Suprapubic skin (tissue), 3 donors: Measurements from ENCODE around the gene LDHAL6A.

Source experiments
- CTCF ChIP-seq, 2 donors: fragments of 200-600 bp in 1 of 2; fragments of 450-650 bp in 1 of 2; sonication (generic) in 1 of 2; IDR thresholded peaks; one replicate each; pipeline ENCODE4 v1.5.1; 2016 to 2019; ENCODE audit warnings: antibody characterized with exemption in 2 of 2, mild to moderate bottlenecking in 1 of 2, moderate library complexity in 1 of 2
- POLR2A ChIP-seq, 2 donors: fragments of 450-650 bp; IDR thresholded peaks; one replicate each; pipeline ENCODE4 v1.6.1; 2017; ENCODE audit warnings: antibody characterized with exemption in 2 of 2, mild to moderate bottlenecking in 2 of 2, moderate library complexity in 2 of 2

GRCh38 chr11:18479063-18479462, 23.4 kb downstream of the LDHAL6A start:
- no peak for TF ChIP-seq CTCF (IDR thresholded peaks at IDR 0.05)
- no peak for TF ChIP-seq POLR2A (IDR thresholded peaks at IDR 0.05)
